Neural progenitor cell (in vitro differentiated cells): ENCODE results near the gene PCDH9.

Experiments used
- CTCF ChIP-seq: fragments of 200-600 bp; sonication (generic); IDR thresholded peaks from 2 replicates; pipeline ENCODE4 v1.5.1; 2017; ENCODE audit warnings: antibody characterized with exemption, mild to moderate bottlenecking
- EZH2phosphoT487 ChIP-seq: fragments of 200-600 bp; sonication (generic); IDR thresholded peaks from 2 replicates; pipeline ENCODE4 v1.6.1; 2017; ENCODE audit warnings: antibody characterized with exemption

DNA sequence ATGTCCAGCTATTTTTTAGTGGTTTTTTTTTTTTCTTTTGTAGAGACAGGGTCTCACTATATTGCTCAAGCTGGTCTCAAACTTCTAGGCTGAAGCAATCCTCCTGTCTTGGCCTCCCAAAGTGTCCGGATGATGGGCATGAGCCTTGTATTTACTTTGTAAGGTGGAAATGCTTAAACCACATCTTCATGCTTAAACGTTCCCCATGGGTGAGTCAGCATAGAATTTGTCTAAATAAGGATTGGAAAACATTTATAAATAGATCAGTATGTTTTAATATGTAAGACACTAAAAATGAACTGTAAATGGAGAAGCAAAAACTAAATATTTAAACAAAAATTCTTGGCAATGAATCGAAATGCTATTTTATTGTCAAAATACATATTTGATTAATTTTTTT is 698.0 kb downstream of the PCDH9 start:
- TF ChIP-seq CTCF = no peak
- no peak for TF ChIP-seq EZH2phosphoT487
